K562 (cell line): Measurements from ENCODE around the gene SPATA16. TPM values are rescaled to one million over a fixed set of nuclear protein-coding genes. Genes with fewer than 3 reads are reported as not detected.

Experiments used
- ATAC-seq: fragments of 200-7000 bp; cut with Tn5 transposase; 3 replicates; pipeline ENCODE4 v1.9.1; 2020; ENCODE audit warnings: moderate library complexity
- BruUV-seq: library from RNA; stranded (reverse); fragments of 400-500 nt; replicated peaks from 2 replicates; lab custom pipeline; 2021; lab: Mats Ljungman, UMichigan
- CTCF ChIA-PET: fragments of 300-600 bp; formaldehyde crosslinking; extraction: SDS; loops from one replicate; lab custom pipeline; 2021; ENCODE audit warnings: low intra/inter-chr PET ratio; lab: Yijun Ruan, JAX
- POLR2A ChIA-PET: fragments of 300-600, 350-650 bp; sonication (Branson Sonifier 250); formaldehyde crosslinking; extraction: SDS; loops from one replicate; lab custom pipeline; 2021; ENCODE audit warnings: antibody characterized with exemption, inconsistent platforms; lab: Yijun Ruan, JAX
- DNase-seq, 4 experiments: peaks; one replicate each; pipeline versions ENCODE4 v3.0.0 to v3.0.0-alpha.2; 2011 to 2018; ENCODE audit warnings: low spot score in 3 of 4, mixed read lengths in 3 of 4; ENCODE audit errors: extremely low read depth in 1 of 4
- FAIRE-seq: peaks from 2 replicates; lab custom pipeline; 2011; peaks lifted over from hg19 to GRCh38; lab: Jason Lieb, UNC
- H2AFZ ChIP-seq: 2 replicates; pipeline ENCODE4 v1.6.0; 2011; ENCODE audit warnings: low read depth, low read length, control low read depth, inconsistent platforms
- H3K27ac ChIP-seq: fragments of 200-600 bp; 3 replicates; pipeline ENCODE4 v1.8.0; 2011; ENCODE audit warnings: low read depth, mild to moderate bottlenecking, control low read depth, inconsistent platforms, low read length, moderate library complexity, mixed read lengths; ENCODE audit errors: extremely low read depth
- H3K27me3 ChIP-seq, 2 experiments: fragments of 300-600 bp in 1 of 2; 2 replicates in 1 of 2; 3 replicates in 1 of 2; pipeline versions ENCODE4 v1.6.0 to v1.8.0; 2011; ENCODE audit warnings: inconsistent platforms in 2 of 2, low read length in 2 of 2, mild to moderate bottlenecking in 1 of 2, mixed read lengths in 1 of 2, moderate library complexity in 1 of 2; ENCODE audit not compliant: control insufficient read depth in 2 of 2, insufficient read depth in 2 of 2
- H3K36me3 ChIP-seq: fragments of 300-600 bp; 3 replicates; pipeline ENCODE4 v1.8.0; 2011; ENCODE audit warnings: mild to moderate bottlenecking, low read length, inconsistent platforms; ENCODE audit not compliant: control insufficient read depth, insufficient read depth
- H3K4me1 ChIP-seq, 2 experiments: fragments of 200-600 bp in 1 of 2; replicated peaks in 1 of 2; 2 replicates in 1 of 2; 3 replicates in 1 of 2; pipeline versions ENCODE4 v1.5.1 to v1.8.0; 2011; ENCODE audit warnings: inconsistent platforms in 2 of 2, low read length in 2 of 2, mild to moderate bottlenecking in 1 of 2, mixed read lengths in 1 of 2, moderate library complexity in 1 of 2; ENCODE audit not compliant: control insufficient read depth in 2 of 2, insufficient read depth in 2 of 2
- H3K4me2 ChIP-seq: 2 replicates; pipeline ENCODE4 v1.6.1; 2011; ENCODE audit warnings: low read length, control low read depth, inconsistent platforms, mixed read lengths; ENCODE audit not compliant: insufficient read depth
- H3K4me3 ChIP-seq: fragments of 200-600 bp; sonication (generic), shearing (Covaris generic); 2 replicates; pipeline ENCODE4 v1.5.1; 2016; ENCODE audit warnings: control low read depth, inconsistent platforms
- H3K79me2 ChIP-seq: fragments of 200-600 bp; 3 replicates; pipeline ENCODE4 v1.8.0; 2011; ENCODE audit warnings: low read length, inconsistent platforms; ENCODE audit not compliant: control insufficient read depth, insufficient read depth
- H3K9ac ChIP-seq, 2 experiments: 2 replicates each; pipeline versions ENCODE4 v1.6.0 to v1.6.1; 2011; ENCODE audit warnings: low read depth in 2 of 2, low read length in 2 of 2, control low read depth in 1 of 2, inconsistent platforms in 1 of 2, mild to moderate bottlenecking in 1 of 2, mixed read lengths in 1 of 2; ENCODE audit not compliant: insufficient read depth in 1 of 2
- H3K9me1 ChIP-seq: one replicate; pipeline ENCODE4 v1.6.0; 2011; ENCODE audit warnings: inconsistent platforms, mild to moderate bottlenecking, low read length, moderate library complexity; ENCODE audit not compliant: control insufficient read depth, insufficient read depth
- H3K9me3 ChIP-seq: replicated peaks from 2 replicates; pipeline ENCODE4 v1.5.1; 2011; ENCODE audit warnings: low read depth, low read length, inconsistent platforms; ENCODE audit not compliant: control insufficient read depth, insufficient read depth
- H4K20me1 ChIP-seq: replicated peaks from 2 replicates; pipeline ENCODE4 v1.6.1; 2011; ENCODE audit warnings: low read length, inconsistent platforms, mixed read lengths; ENCODE audit not compliant: control insufficient read depth, insufficient read depth
- HINFP ChIP-seq: fragments of 450-650 bp; conservative IDR thresholded peaks from 2 replicates; pipeline ENCODE4 v1.6.1; 2016; ENCODE audit warnings: missing genetic modification characterization, low read depth, mild to moderate bottlenecking, control low read depth, missing compliant biosample characterization
- WGBS: fragments of 100-300 bp; shearing (Covaris generic); methylation state at CpG from one replicate; pipeline ENCODE4 v1.1.6; 2016; ENCODE audit warnings: low coverage, mixed read lengths; ENCODE audit not compliant: insufficient coverage; ENCODE audit errors: missing lambda C conversion rate; 5-methylcytosine and 5-hydroxymethylcytosine counted together
- in situ Hi-C: fragments of 300-500 bp; cut with MboI; formaldehyde crosslinking; loops from 4 replicates; pipeline ENCODE4 v1.15.0; 2018; ENCODE audit warnings: inconsistent platforms, mixed read lengths
- intact Hi-C: fragments of 100-400 bp; cut with micrococcal nuclease; formaldehyde crosslinking; loops from 2 replicates; pipeline ENCODE4 v1.14.2; 2022
- polyA plus RNA-seq, 8 experiments: library from polyadenylated mRNA; depleted of rRNA in 4 of 8; stranded (reverse) in 5 of 8; unstranded in 3 of 8; fragments of >200 nt; fragmentation: Nextera tagmentation in 2 of 8; fragmentation: Illumina TruSeq in 1 of 8; extraction: Ambion mirVana in 2 of 8; extraction: Trizol in 1 of 8; gene quantifications; 2 replicates each; pipeline versions ENCODE4 v1.2.1 to v1.2.3, GENCODE V29; 2011 to 2014; ENCODE audit warnings: inconsistent platforms in 1 of 8, missing spikeins in 1 of 8
- total RNA-seq, 7 experiments: library from RNA; depleted of rRNA in 6 of 7; stranded (reverse); fragments of >200 nt in 6 of 7; fragmentation: Illumina TruSeq in 2 of 7; extraction: Trizol in 2 of 7; gene quantifications; 2 replicates each; pipeline versions ENCODE4 v1.2.1 to v1.2.3, GENCODE V29; 2011 to 2021; ENCODE audit warnings: low replicate concordance in 1 of 7
- TF ChIP-seq, protein P1 (sequence below): sonication (generic); formaldehyde crosslinking; IDR thresholded peaks from 2 replicates; pipeline ENCODE4 v1.8.1; 2023; ENCODE audit warnings: mild to moderate bottlenecking, missing genetic modification reagents, moderate library complexity
- TF ChIP-seq, protein P2 (sequence below): fragments of 450-650 bp; formaldehyde crosslinking; IDR thresholded peaks from 2 replicates; pipeline ENCODE4 v1.4.0; 2020; ENCODE audit warnings: mild to moderate bottlenecking, mixed read lengths
- TF ChIP-seq, protein P3 (sequence below): fragments of 450-650 bp; IDR thresholded peaks from 2 replicates; pipeline ENCODE4 v1.6.1; 2016; ENCODE audit warnings: mild to moderate bottlenecking
- TF ChIP-seq, protein P4 (sequence below): fragments of 450-650 bp; IDR thresholded peaks from 2 replicates; pipeline ENCODE4 v1.6.1; 2016; ENCODE audit warnings: low read depth

SPATA16 gene
- total and polyA plus RNA-seq, 9 of the 15 experiments (the other 6 are each of a cell fraction or from before 2014, with no cell fraction given), result not detected

- Histone ChIP-seq H3K27me3 (no peaks in the 10 kb centered on the region), H4K20me1 (no peaks in the 10 kb centered on the region), H3K9me3 (no peaks in the 10 kb centered on the region; the same call in 1 of the 2 replicates), H3K79me2 (no peaks in the 10 kb centered on the region), H3K4me2 (peak overlapping the region; percentile 57; the same call in 1 of the 2 replicates), H3K9me1 (no peaks in the 10 kb centered on the region), H3K4me1 (0 out of 5 replicates have a peak, but pooled peaks cover 0 to 5% of the 10 kb centered on the region in 2 experiments), H3K36me3 (no peaks in the 10 kb centered on the region), H3K27ac (peak overlapping the region; percentile 13; the same call in 1 of the 3 replicates), H2AFZ (peak overlapping the region; percentile 94), H3K9ac (no peak overlapping the region), H3K4me3 (no peak overlapping the region)
- POLR2A ChIA-PET, result no interaction called here
- FAIRE-seq (peak; percentile 72), DNase-seq (peak in 1 of 4 experiments; percentile 56), ATAC-seq (peak; percentile 95)
- 5% methylated on average over 5 of the region's 5 CpGs for WGBS
- CTCF ChIA-PET, result interaction anchor here (0.6 kb wide), 1 partner anchor 12 kb away, joined by 4 read pairs; no protein-coding TSS in a partner anchor
- in situ Hi-C loops, result no loop called here
- intact Hi-C loops, result no loop called here
- no TSS peak for BruUV-seq
- TF ChIP-seq, protein P1, sequence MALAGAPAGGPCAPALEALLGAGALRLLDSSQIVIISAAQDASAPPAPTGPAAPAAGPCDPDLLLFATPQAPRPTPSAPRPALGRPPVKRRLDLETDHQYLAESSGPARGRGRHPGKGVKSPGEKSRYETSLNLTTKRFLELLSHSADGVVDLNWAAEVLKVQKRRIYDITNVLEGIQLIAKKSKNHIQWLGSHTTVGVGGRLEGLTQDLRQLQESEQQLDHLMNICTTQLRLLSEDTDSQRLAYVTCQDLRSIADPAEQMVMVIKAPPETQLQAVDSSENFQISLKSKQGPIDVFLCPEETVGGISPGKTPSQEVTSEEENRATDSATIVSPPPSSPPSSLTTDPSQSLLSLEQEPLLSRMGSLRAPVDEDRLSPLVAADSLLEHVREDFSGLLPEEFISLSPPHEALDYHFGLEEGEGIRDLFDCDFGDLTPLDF, result no peak
- TF ChIP-seq, protein P2, sequence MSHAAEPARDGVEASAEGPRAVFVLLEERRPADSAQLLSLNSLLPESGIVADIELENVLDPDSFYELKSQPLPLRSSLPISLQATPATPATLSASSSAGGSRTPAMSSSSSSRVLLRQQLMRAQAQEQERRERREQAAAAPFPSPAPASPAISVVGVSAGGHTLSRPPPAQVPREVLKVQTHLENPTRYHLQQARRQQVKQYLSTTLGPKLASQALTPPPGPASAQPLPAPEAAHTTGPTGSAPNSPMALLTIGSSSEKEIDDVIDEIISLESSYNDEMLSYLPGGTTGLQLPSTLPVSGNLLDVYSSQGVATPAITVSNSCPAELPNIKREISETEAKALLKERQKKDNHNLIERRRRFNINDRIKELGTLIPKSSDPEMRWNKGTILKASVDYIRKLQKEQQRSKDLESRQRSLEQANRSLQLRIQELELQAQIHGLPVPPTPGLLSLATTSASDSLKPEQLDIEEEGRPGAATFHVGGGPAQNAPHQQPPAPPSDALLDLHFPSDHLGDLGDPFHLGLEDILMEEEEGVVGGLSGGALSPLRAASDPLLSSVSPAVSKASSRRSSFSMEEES (CRISPR knock-in tag), result no peak
- TF ChIP-seq, protein P3, sequence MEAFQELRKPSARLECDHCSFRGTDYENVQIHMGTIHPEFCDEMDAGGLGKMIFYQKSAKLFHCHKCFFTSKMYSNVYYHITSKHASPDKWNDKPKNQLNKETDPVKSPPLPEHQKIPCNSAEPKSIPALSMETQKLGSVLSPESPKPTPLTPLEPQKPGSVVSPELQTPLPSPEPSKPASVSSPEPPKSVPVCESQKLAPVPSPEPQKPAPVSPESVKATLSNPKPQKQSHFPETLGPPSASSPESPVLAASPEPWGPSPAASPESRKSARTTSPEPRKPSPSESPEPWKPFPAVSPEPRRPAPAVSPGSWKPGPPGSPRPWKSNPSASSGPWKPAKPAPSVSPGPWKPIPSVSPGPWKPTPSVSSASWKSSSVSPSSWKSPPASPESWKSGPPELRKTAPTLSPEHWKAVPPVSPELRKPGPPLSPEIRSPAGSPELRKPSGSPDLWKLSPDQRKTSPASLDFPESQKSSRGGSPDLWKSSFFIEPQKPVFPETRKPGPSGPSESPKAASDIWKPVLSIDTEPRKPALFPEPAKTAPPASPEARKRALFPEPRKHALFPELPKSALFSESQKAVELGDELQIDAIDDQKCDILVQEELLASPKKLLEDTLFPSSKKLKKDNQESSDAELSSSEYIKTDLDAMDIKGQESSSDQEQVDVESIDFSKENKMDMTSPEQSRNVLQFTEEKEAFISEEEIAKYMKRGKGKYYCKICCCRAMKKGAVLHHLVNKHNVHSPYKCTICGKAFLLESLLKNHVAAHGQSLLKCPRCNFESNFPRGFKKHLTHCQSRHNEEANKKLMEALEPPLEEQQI, result peak; percentile 84
- TF ChIP-seq, protein P4, sequence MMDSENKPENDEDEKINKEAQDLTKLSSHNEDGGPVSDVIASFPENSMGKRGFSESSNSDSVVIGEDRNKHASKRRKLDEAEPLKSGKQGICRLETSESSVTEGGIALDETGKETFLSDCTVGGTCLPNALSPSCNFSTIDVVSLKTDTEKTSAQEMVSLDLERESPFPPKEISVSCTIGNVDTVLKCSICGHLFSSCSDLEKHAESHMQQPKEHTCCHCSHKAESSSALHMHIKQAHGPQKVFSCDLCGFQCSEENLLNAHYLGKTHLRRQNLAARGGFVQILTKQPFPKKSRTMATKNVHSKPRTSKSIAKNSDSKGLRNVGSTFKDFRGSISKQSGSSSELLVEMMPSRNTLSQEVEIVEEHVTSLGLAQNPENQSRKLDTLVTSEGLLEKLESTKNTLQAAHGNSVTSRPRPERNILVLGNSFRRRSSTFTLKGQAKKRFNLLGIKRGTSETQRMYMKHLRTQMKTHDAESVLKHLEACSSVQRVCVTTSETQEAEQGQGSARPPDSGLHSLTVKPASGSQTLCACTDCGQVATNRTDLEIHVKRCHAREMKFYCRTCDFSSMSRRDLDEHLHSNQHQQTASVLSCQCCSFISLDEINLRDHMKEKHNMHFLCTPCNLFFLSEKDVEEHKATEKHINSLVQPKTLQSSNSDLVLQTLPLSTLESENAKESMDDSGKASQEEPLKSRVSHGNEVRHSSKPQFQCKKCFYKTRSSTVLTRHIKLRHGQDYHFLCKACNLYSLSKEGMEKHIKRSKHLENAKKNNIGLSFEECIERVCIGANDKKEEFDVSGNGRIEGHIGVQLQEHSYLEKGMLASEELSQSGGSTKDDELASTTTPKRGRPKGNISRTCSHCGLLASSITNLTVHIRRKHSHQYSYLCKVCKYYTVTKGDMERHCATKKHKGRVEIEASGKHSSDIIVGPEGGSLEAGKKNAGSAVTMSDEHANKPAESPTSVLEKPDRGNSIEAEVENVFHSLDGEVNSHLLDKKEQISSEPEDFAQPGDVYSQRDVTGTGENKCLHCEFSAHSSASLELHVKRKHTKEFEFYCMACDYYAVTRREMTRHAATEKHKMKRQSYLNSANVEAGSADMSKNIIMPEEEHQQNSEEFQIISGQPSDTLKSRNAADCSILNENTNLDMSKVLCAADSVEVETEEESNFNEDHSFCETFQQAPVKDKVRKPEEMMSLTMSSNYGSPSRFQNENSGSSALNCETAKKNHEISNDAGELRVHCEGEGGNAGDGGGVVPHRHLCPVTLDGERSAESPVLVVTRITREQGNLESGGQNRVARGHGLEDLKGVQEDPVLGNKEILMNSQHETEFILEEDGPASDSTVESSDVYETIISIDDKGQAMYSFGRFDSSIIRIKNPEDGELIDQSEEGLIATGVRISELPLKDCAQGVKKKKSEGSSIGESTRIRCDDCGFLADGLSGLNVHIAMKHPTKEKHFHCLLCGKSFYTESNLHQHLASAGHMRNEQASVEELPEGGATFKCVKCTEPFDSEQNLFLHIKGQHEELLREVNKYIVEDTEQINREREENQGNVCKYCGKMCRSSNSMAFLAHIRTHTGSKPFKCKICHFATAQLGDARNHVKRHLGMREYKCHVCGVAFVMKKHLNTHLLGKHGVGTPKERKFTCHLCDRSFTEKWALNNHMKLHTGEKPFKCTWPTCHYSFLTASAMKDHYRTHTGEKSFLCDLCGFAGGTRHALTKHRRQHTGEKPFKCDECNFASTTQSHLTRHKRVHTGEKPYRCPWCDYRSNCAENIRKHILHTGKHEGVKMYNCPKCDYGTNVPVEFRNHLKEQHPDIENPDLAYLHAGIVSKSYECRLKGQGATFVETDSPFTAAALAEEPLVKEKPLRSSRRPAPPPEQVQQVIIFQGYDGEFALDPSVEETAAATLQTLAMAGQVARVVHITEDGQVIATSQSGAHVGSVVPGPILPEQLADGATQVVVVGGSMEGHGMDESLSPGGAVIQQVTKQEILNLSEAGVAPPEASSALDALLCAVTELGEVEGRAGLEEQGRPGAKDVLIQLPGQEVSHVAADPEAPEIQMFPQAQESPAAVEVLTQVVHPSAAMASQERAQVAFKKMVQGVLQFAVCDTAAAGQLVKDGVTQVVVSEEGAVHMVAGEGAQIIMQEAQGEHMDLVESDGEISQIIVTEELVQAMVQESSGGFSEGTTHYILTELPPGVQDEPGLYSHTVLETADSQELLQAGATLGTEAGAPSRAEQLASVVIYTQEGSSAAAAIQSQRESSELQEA, result no peak
- no peak for TF ChIP-seq HINFP
Measured at GRCh38 chr3:173025941-173026340, 115.1 kb downstream of the SPATA16 start.
